Parathyroid adenoma (tissue), 2 donors: ENCODE data around the gene IDUA.

ENCODE experiments used
- H2AFZ ChIP-seq: fragments of 300-600 bp; sonication (generic); one replicate; pipeline ENCODE4 v1.7.0; 2017; ENCODE audit warnings: antibody characterized with exemption, mild to moderate bottlenecking
- H3K27ac ChIP-seq: fragments of 300-600 bp; sonication (generic); one replicate; pipeline ENCODE4 v1.7.0; 2017
- H3K27me3 ChIP-seq: fragments of 300-600 bp; sonication (generic); one replicate; pipeline ENCODE4 v1.7.0; 2017; ENCODE audit warnings: low read length; ENCODE audit not compliant: control insufficient read depth, insufficient read depth
- H3K36me3 ChIP-seq: fragments of 300-600 bp; sonication (generic); one replicate; pipeline ENCODE4 v1.7.0; 2017; ENCODE audit warnings: low read length; ENCODE audit not compliant: control insufficient read depth, insufficient read depth
- H3K4me1 ChIP-seq: fragments of 300-600 bp; sonication (generic); one replicate; pipeline ENCODE4 v1.7.0; 2017; ENCODE audit warnings: control low read depth
- H3K4me2 ChIP-seq: fragments of 300-600 bp; sonication (generic); one replicate; pipeline ENCODE4 v1.7.0; 2017; ENCODE audit warnings: low read length
- H3K4me3 ChIP-seq: fragments of 300-600 bp; sonication (generic); one replicate; pipeline ENCODE4 v1.7.0; 2017; ENCODE audit warnings: low read depth, low read length
- H3K79me2 ChIP-seq: fragments of 300-600 bp; sonication (generic); one replicate; pipeline ENCODE4 v1.7.0; 2017; ENCODE audit warnings: control low read depth
- H3K9ac ChIP-seq: fragments of 300-600 bp; sonication (generic); one replicate; pipeline ENCODE4 v1.7.0; 2017; ENCODE audit warnings: mild to moderate bottlenecking
- H3K9me3 ChIP-seq: fragments of 300-600 bp; sonication (generic); one replicate; pipeline ENCODE4 v1.7.0; 2017; ENCODE audit warnings: low read length; ENCODE audit not compliant: control insufficient read depth
- TF ChIP-seq, protein P1 (sequence below): fragments of 300-600 bp; sonication (generic); IDR thresholded peaks from one replicate; pipeline ENCODE4 v1.7.0; 2017; ENCODE audit warnings: antibody characterized with exemption, mild to moderate bottlenecking
- donor health status: primary hyperparathyroidism.

IDUA gene

DNA sequence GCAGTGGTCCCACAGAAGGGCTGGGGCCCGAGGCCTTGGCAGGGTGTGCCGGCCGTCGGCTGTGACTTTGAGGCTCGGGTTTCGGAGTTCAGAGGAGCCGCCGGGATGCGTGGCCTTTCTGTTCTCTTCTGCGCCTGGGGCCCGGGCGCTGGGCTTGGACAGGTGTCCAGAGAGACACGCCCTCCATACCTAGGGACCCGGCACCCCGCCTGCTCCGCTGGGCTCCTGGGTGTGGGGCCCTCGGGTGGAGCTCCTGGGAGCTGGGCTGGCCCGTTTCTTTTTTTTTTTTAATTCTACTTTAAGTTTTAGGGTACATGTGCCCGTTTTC lies 35.9 kb downstream of the IDUA start:
- no peak overlapping the region for H3K4me3 ChIP-seq
- no peaks in the 10 kb centered on the region for H3K4me1 ChIP-seq
- no peak overlapping the region for H3K27ac ChIP-seq
- H3K36me3 ChIP-seq: no peaks in the 10 kb centered on the region
- TF ChIP-seq, protein P1, sequence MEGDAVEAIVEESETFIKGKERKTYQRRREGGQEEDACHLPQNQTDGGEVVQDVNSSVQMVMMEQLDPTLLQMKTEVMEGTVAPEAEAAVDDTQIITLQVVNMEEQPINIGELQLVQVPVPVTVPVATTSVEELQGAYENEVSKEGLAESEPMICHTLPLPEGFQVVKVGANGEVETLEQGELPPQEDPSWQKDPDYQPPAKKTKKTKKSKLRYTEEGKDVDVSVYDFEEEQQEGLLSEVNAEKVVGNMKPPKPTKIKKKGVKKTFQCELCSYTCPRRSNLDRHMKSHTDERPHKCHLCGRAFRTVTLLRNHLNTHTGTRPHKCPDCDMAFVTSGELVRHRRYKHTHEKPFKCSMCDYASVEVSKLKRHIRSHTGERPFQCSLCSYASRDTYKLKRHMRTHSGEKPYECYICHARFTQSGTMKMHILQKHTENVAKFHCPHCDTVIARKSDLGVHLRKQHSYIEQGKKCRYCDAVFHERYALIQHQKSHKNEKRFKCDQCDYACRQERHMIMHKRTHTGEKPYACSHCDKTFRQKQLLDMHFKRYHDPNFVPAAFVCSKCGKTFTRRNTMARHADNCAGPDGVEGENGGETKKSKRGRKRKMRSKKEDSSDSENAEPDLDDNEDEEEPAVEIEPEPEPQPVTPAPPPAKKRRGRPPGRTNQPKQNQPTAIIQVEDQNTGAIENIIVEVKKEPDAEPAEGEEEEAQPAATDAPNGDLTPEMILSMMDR: no peak
- no peak overlapping the region for H3K4me2 ChIP-seq
- H3K9ac ChIP-seq: no peak overlapping the region
- no peaks in the 10 kb centered on the region for H3K27me3 ChIP-seq
- no peaks in the 10 kb centered on the region for H3K79me2 ChIP-seq
- H2AFZ ChIP-seq: no peak overlapping the region
- H3K9me3 ChIP-seq: no peaks in the 10 kb centered on the region

DNA sequence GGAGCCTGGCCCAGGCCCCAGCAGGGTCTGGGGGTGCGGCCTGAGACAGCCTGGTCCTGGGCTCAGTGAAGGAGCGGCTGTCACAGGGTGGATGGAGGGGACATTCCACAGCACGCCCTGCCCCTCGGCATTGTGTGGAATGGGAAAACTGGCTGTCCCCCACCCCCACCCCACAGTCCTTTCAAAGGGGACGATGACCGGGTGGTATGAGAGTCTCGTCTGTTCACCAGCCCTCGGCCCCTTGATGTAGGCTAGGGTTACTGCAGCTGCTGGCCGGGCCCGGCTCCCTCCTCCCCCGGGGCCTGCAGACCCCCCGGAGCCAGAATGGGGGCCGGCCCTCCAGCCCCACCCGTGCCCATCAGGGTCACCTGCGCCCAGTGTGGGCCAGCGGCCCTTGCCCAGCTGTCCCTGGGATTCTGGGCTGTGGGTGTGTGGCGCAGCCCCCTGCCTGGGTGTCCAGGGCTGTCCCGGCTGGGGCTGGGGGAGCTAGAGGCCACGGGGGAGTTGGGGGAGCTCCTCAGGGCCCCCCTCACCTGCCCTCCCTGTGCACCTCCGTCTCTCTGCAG lies 36.3 kb downstream of the IDUA start:
- Histone ChIP-seq H3K9ac (no peak overlapping the region), H3K27me3 (no peaks in the 10 kb centered on the region), H3K4me3 (no peak overlapping the region), H3K27ac (no peak overlapping the region), H2AFZ (no peak overlapping the region), H3K9me3 (no peaks in the 10 kb centered on the region), H3K36me3 (no peaks in the 10 kb centered on the region), H3K4me1 (no peaks in the 10 kb centered on the region), H3K79me2 (no peaks in the 10 kb centered on the region), H3K4me2 (no peak overlapping the region)
- TF ChIP-seq, protein P1: no peak

DNA sequence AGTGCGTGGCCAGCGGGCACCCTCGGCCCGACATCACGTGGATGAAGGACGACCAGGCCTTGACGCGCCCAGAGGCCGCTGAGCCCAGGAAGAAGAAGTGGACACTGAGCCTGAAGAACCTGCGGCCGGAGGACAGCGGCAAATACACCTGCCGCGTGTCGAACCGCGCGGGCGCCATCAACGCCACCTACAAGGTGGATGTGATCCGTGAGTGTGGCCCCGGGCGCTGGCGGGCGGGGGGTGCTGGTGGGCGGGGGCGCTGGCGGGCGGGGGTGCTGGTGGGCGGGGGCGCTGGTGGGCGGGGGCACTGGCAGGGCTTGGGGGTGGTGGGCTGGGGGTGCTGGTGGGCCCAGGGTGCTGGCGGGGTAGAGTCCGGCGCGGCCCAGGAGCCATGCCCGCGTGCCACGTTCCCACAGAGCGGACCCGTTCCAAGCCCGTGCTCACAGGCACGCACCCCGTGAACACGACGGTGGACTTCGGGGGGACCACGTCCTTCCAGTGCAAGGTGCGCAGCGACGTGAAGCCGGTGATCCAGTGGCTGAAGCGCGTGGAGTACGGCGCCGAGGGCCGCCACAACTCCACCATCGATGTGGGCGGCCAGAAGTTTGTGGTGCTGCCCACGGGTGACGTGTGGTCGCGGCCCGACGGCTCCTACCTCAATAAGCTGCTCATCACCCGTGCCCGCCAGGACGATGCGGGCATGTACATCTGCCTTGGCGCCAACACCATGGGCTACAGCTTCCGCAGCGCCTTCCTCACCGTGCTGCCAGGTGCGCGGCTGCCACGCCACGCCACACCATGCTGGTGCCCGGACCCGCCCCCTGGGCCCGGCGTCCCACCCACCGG lies 37.3 kb downstream of the IDUA start:
- H3K27ac ChIP-seq: no peak overlapping the region
- H2AFZ ChIP-seq: no peak overlapping the region
- TF ChIP-seq, protein P1: no peak
- no peak overlapping the region for H3K4me3 ChIP-seq
- no peak overlapping the region for H3K9ac ChIP-seq
- no peaks in the 10 kb centered on the region for H3K9me3 ChIP-seq
- H3K4me1 ChIP-seq: no peaks in the 10 kb centered on the region
- H3K27me3 ChIP-seq: no peaks in the 10 kb centered on the region
- no peaks in the 10 kb centered on the region for H3K79me2 ChIP-seq
- no peak overlapping the region for H3K4me2 ChIP-seq
- H3K36me3 ChIP-seq: no peaks in the 10 kb centered on the region

DNA sequence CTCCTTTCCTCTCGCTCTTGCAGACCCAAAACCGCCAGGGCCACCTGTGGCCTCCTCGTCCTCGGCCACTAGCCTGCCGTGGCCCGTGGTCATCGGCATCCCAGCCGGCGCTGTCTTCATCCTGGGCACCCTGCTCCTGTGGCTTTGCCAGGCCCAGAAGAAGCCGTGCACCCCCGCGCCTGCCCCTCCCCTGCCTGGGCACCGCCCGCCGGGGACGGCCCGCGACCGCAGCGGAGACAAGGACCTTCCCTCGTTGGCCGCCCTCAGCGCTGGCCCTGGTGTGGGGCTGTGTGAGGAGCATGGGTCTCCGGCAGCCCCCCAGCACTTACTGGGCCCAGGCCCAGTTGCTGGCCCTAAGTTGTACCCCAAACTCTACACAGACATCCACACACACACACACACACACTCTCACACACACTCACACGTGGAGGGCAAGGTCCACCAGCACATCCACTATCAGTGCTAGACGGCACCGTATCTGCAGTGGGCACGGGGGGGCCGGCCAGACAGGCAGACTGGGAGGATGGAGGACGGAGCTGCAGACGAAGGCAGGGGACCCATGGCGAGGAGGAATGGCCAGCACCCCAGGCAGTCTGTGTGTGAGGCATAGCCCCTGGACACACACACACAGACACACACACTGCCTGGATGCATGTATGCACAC lies 38.2 kb downstream of the IDUA start:
- Histone ChIP-seq H3K27me3 (no peaks in the 10 kb centered on the region), H3K36me3 (no peaks in the 10 kb centered on the region), H3K79me2 (no peaks in the 10 kb centered on the region), H3K27ac (no peak overlapping the region), H3K9ac (no peak overlapping the region), H3K9me3 (no peaks in the 10 kb centered on the region), H2AFZ (no peak overlapping the region), H3K4me1 (no peaks in the 10 kb centered on the region), H3K4me2 (no peak overlapping the region), H3K4me3 (no peak overlapping the region)
- TF ChIP-seq, protein P1: no peak
